ENCODE results near the gene OR8A1.

- TF ChIP-seq CTCF (IDR thresholded peaks at IDR 0.05): no peak
- TF ChIP-seq POLR2AphosphoS5 (IDR thresholded peaks at IDR 0.05): no peak
These were observed 12.8 kb downstream of the OR8A1 start for GRCh38 chr11:124582565-124582964.

Measured in prostate gland (tissue), 2 donors.